SK-N-MC (cell line): ENCODE measurements around the gene ZNF827.

Experiments used
- DNase-seq: peaks from one replicate; pipeline ENCODE4 v3.0.0-alpha.2; 2011; ENCODE audit warnings: low read depth, low spot score
- H3K27ac ChIP-seq: fragments of 200-600 bp; sonication (generic); 2 replicates; pipeline ENCODE4 v1.5.1; 2016; ENCODE audit warnings: mixed run types
- H3K36me3 ChIP-seq: fragments of 200-600 bp; sonication (generic); 2 replicates; pipeline ENCODE4 v1.6.1; 2017; ENCODE audit warnings: antibody characterized with exemption, low read length, mixed read lengths; ENCODE audit not compliant: insufficient read depth
- H3K4me3 ChIP-seq: fragments of 200-600 bp; sonication (generic); 2 replicates; pipeline ENCODE4 v1.5.1; 2016
- H3K9ac ChIP-seq: fragments of 200-600 bp; sonication (generic); 2 replicates; pipeline ENCODE4 v1.8.0; 2017; ENCODE audit warnings: mixed run types, mixed read lengths; ENCODE audit not compliant: insufficient read length
- H3K9me3 ChIP-seq: fragments of 200-600 bp; sonication (generic); 2 replicates; pipeline ENCODE4 v1.6.1; 2017; ENCODE audit warnings: low read depth, mild to moderate bottlenecking, antibody characterized with exemption, low read length, moderate library complexity, mixed read lengths
- EZH2 ChIP-seq: fragments of 200-600 bp; sonication (generic); IDR thresholded peaks from one replicate; pipeline ENCODE4 v1.6.1; 2017; ENCODE audit warnings: antibody characterized with exemption
- FOXP2 ChIP-seq: optimal IDR thresholded peaks from 2 replicates; pipeline ENCODE3; 2011; ENCODE audit warnings: mild to moderate bottlenecking, moderate library complexity; ENCODE audit not compliant: insufficient read depth; ENCODE audit errors: extremely low read length, control extremely low read depth
- POLR2AphosphoS5 ChIP-seq: IDR thresholded peaks from 2 replicates; pipeline ENCODE4 v1.6.1; 2012; ENCODE audit warnings: mild to moderate bottlenecking, low read depth, low read length, borderline replicate concordance

ZNF827 gene

GRCh38 chr4:145890689-145891088 is 47.9 kb downstream of the ZNF827 start:
- no peak overlapping the region for H3K9ac ChIP-seq
- H3K27ac ChIP-seq, result no peak overlapping the region

GRCh38 chr4:145888393-145888792 is 50.2 kb downstream of the ZNF827 start:
- peaks cover 25% of the 10 kb centered on the region for H3K36me3 ChIP-seq
- DNase-seq, result no peak
- H3K9ac ChIP-seq, result no peak overlapping the region
- no peak overlapping the region for H3K27ac ChIP-seq
- H3K9me3 ChIP-seq, result no peaks in the 10 kb centered on the region
- TF ChIP-seq POLR2AphosphoS5, result no peak
- TF ChIP-seq EZH2, result no peak
- H3K4me3 ChIP-seq, result no peak overlapping the region

More at GRCh38 chr4:145890689-145891088, 47.9 kb downstream of the ZNF827 start:
- Histone ChIP-seq H3K4me3 (no peak overlapping the region), H3K9me3 (no peaks in the 10 kb centered on the region), H3K36me3 (peaks cover 12% of the 10 kb centered on the region)
- TF ChIP-seq POLR2AphosphoS5 (no peak), EZH2 (no peak), FOXP2 (no peak)
- no peak for DNase-seq

- Histone ChIP-seq H3K9ac (no peak overlapping the region), H3K9me3 (no peaks in the 10 kb centered on the region), H3K27ac (no peak overlapping the region), H3K4me3 (no peak overlapping the region), H3K36me3 (peaks cover 27% of the 10 kb centered on the region)
- TF ChIP-seq EZH2 (no peak), POLR2AphosphoS5 (no peak), FOXP2 (no peak)
- no peak for DNase-seq
Observed at GRCh38 chr4:145887241-145887991, 51.2 kb downstream of the ZNF827 start.

GRCh38 chr4:145886871-145887240 is 51.8 kb downstream of the ZNF827 start:
- no peak for DNase-seq
- no peak overlapping the region for H3K9ac ChIP-seq
- TF ChIP-seq POLR2AphosphoS5 (no peak), EZH2 (no peak), FOXP2 (no peak)

GRCh38 chr4:145885666-145886065 is 53.0 kb downstream of the ZNF827 start:
- H3K4me3 ChIP-seq, result no peak overlapping the region
- no peak for TF ChIP-seq POLR2AphosphoS5
- TF ChIP-seq EZH2, result no peak
- TF ChIP-seq FOXP2, result no peak

More at GRCh38 chr4:145886871-145887240, 51.8 kb downstream of the ZNF827 start:
- Histone ChIP-seq H3K36me3 (peaks cover 27% of the 10 kb centered on the region), H3K4me3 (no peak overlapping the region), H3K27ac (no peak overlapping the region), H3K9me3 (no peaks in the 10 kb centered on the region)

GRCh38 chr4:145884775-145885174 is 53.8 kb downstream of the ZNF827 start:
- Histone ChIP-seq H3K4me3 (no peak overlapping the region), H3K9me3 (no peaks in the 10 kb centered on the region), H3K36me3 (peaks cover 27% of the 10 kb centered on the region), H3K9ac (no peak overlapping the region), H3K27ac (no peak overlapping the region)
- DNase-seq, result no peak
- TF ChIP-seq EZH2 (no peak), FOXP2 (no peak), POLR2AphosphoS5 (no peak)

More at GRCh38 chr4:145885666-145886065, 53.0 kb downstream of the ZNF827 start:
- no peak overlapping the region for H3K9ac ChIP-seq
- no peaks in the 10 kb centered on the region for H3K9me3 ChIP-seq
- no peak for DNase-seq
- H3K27ac ChIP-seq, result no peak overlapping the region
- H3K36me3 ChIP-seq, result peaks cover 27% of the 10 kb centered on the region

- H3K9ac ChIP-seq, result no peak overlapping the region
- TF ChIP-seq POLR2AphosphoS5 (no peak), EZH2 (no peak), FOXP2 (no peak)
- no peak for DNase-seq
Observed at GRCh38 chr4:145883101-145883694, 55.4 kb downstream of the ZNF827 start.

GRCh38 chr4:145882604-145883003 is 56.0 kb downstream of the ZNF827 start:
- Histone ChIP-seq H3K9me3 (no peaks in the 10 kb centered on the region), H3K36me3 (peaks cover 27% of the 10 kb centered on the region), H3K9ac (no peak overlapping the region), H3K4me3 (no peak overlapping the region), H3K27ac (no peak overlapping the region)
- TF ChIP-seq POLR2AphosphoS5, result no peak
- no peak for TF ChIP-seq EZH2
- no peak for TF ChIP-seq FOXP2
- DNase-seq, result no peak

More at GRCh38 chr4:145883101-145883694, 55.4 kb downstream of the ZNF827 start:
- no peaks in the 10 kb centered on the region for H3K9me3 ChIP-seq
- H3K27ac ChIP-seq, result no peak overlapping the region
- H3K36me3 ChIP-seq, result peaks cover 27% of the 10 kb centered on the region
- no peak overlapping the region for H3K4me3 ChIP-seq
